Stromal cell of bone marrow (primary cell): Measurements from ENCODE around the gene CCN6.
"Not testable (repeated sequence)": the region's sequence is repeated elsewhere in the genome, so short reads cannot be mapped to it uniquely, and the experiment has no call there.

Source experiments
- DNase-seq: peaks from one replicate; pipeline ENCODE4 v3.0.0-alpha.2; 2012; ENCODE audit warnings: low read depth

The CCN6 gene

DNA sequence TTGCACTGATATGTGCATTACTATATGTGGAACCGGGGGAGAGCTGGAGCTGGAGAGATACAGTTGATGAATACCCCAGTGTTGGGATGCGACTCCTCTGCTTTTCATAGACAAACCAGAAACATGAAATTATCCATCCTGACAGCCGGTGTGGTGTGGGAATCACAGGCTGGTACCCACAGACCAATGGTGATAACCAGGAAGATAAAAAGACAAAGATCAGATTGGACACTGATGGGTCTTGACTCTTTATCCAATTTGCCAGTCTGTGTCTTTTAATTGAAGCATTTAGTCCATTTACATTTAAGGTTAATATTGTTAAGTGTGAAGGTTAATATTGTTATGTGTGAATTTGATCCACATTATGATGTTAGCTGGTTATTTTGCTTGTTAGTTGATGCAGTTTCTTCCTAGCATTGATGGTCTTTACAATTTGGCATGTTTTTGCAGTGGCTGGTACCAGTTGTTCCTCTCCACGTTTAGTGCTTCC, 2.6 kb upstream of the CCN6 start:
- DNase-seq, result not testable (repeated sequence)

DNA sequence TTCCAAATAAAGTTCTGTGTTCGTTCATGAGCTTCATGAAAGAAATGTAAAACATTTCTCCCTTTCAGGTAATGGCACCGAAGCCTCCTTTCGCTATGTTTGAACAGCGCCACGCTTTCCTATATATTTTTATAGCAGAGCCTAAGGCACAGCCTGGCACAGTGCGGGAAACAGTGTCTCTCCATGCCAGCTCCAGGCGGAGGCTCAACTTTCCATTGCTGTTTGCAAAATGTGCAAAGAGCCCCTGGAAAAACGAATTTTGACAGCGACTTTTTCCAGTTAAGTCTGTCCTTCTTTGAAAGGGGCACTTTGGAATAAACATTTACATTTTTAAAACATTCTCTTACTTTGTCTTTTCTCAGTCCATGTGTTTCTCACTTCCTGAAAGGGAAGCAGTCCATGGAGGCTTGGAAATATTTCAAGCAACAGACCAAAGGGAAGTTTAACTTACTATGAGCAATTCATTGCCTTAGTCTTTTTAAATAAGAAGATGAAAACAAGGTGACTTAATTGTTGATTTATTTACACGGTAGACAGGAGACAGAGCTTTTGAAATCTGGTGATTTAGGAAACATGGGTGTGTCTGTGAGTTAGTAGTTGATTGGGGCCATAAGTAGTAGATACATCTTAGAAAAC, 769 bp downstream of the CCN6 start:
- no peak for DNase-seq

DNA sequence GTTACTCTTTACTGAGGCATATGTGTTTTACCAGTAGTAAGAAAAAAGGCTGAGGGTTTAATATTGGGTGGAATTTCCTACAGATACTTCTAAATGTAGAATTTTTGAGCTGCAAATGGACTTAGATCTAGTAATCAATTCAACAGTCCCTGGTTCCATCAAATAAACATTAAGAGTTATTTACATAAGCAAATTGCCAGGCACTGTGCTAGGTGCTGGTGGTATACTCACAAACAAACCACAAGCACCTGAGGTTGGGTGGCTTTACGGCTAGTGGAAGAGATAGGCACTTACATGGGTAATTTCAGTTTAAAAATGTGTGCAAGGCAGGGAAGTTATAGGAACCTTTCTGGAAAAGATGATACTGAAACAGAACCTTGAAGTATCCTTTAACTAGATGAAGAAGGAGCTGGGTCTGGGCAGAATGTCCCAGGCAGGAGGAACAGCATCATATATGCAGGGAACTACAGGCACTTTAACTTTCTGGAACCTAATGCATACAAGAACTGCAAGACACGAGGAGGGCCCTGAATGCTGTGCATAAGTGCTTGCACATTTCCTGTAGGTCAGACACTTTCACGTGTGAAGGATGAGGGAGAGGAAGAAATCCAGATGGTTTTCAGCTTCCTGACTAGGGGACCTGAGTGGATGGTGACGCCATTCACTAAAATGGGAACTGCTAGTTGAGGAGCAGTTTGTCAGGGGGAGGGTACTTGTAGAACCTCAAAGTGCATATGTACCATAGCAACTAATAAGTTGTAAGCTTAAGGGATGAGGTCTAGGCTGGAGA, 4.5 kb downstream of the CCN6 start:
- no peak for DNase-seq

DNA sequence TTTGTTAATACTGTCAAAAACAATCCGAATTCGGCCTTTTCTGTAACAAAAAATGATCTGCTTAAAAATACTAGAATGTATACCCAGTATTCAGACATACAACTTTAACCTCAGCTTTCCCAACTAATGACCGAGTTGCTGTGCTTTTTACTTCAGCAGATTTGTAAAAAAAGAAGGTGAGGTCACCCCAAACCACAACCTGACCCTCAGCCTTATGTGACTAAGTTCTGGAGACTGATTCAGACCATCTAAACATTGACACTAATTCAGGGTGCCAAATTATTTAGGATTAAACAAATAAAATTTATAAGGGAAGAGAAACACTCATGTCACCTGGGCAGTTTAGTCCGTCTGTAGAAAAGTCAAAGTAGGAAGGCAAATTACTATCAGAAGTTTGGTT, 7.7 kb downstream of the CCN6 start:
- DNase-seq, result no peak

DNA sequence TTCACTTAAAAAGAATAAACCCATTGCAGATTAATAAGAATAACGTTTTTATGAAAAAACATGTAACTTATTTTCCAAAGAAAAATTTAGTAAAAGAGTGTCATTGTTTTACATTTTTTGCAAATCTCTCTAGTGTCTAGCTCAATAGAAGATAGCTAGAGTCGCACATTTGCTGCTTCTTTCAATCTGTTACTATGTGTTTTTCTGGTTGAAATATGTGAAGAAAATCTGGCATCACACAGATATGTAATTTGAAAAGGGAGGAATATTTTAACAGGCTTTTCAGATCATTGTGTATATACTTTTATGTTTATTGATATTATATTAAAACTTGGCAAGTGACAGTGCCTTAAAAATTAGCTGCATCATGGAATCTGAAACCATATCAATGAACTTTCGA, 9.1 kb downstream of the CCN6 start:
- DNase-seq, result no peak

DNA sequence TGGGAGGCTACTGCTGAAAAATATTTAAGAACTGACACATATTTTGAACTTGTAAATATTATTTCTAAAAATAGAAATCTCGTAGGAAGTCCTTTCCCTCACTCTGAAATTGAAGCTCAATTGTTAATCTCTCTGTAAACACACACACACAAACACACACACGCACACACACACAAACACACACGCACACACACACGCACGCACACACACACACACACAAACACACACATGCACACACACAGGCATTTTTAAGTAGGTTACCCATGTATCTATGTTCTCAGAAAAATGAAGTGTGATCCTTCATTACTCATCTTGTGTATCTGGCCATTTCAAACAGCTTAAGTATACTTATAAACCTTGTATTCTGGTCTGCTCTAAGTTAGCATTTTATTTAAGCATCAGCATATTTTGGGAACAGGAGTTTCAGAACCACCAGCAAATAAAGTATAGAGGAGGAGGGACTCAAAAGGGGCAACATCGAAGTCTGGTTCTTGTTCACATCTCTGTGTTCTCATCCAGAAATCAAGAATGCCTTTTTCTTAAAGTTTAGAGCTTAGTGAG, 11.6 kb downstream of the CCN6 start:
- DNase-seq, result no peak

DNA sequence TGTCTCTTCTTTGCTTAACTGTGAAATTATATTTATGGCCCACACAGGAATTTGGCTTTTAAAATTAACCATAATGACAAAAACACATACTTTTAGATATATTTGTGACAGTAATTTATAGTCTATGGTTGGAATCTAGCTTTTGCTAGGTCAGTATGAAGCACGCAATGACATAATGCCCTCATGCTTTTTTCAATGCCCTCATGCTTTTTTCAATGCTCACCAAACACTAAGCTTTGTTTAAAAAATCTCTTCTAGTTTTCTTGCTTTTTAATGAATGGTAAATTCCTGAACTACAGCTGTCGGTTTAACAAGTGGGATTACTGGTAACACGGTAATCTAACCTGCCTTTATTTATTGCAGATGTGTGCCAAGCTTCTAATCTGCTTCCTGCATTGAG, 12.7 kb downstream of the CCN6 start:
- no peak for DNase-seq

DNA sequence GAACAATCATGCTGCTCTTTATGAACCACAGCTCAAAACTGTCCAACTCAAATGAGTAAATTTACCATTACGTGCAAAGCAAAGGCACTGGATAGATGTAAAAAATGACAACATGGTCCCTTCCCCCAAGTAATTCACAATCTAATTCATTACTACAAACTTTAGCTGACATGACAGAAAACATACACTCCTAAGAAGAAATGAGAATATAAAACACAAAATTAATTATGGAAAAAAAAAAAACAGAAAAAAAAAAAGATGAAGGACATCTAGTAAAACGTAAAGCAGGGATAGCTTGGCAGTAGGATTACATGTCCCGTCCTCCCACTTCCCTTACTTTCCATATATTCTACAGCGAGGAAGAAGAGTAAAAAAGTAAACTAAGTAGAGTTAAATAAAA, 27.7 kb downstream of the CCN6 start:
- no peak for DNase-seq

DNA sequence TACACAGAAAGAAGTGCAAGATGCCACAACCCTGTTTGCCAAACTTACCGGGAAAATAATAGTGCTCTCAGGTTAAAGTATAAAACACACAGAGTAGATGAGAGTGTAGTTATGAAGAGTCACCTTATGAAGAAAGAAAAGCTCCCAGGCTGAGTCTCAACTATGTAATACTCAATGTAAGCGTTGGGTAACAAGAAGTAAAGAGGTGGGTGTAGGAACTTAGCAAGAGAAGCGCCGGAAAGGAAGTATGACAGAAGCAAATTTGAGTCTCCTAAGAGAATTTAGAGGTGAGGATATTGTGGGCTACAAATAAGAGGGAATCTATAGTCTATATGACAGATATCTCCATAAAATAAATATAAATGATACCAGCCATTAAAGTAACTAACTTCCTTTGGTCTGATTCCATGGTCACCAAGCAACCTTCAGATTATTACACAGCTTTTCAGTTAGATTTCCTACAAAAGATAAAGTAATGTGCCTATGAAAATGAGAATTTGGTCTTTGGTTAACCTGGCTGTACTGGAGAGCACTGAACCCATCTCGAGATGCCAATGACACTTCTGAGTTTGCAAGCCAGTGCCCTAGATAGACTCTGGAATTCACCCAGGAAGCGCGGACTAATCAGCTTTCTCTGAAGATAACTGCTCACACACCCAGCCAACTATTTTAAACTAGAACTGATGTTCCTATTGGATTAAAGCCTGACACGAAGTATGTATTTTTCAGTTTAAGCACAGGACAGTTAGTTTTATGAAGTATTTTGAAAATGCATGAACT, 31.6 kb downstream of the CCN6 start:
- no peak for DNase-seq

DNA sequence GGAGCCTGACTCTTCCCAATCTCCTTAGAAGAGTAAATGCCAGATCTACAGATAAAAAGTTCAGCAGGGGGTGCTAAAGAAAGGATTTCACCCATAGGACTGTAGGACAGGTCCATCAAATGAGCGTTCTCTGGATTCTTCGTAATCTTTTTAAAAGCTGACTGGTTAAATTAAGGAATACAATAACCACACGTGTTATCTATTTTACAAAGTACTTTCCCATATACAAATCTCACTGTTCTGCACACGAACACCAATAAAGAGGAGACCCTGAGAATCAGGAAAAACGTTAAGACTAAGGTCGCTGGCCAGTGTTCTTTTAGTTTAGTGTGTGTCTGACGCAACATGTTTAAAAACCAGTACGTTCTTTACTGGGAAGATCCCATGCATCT, 32.8 kb downstream of the CCN6 start:
- peak; percentile 31 for DNase-seq

DNA sequence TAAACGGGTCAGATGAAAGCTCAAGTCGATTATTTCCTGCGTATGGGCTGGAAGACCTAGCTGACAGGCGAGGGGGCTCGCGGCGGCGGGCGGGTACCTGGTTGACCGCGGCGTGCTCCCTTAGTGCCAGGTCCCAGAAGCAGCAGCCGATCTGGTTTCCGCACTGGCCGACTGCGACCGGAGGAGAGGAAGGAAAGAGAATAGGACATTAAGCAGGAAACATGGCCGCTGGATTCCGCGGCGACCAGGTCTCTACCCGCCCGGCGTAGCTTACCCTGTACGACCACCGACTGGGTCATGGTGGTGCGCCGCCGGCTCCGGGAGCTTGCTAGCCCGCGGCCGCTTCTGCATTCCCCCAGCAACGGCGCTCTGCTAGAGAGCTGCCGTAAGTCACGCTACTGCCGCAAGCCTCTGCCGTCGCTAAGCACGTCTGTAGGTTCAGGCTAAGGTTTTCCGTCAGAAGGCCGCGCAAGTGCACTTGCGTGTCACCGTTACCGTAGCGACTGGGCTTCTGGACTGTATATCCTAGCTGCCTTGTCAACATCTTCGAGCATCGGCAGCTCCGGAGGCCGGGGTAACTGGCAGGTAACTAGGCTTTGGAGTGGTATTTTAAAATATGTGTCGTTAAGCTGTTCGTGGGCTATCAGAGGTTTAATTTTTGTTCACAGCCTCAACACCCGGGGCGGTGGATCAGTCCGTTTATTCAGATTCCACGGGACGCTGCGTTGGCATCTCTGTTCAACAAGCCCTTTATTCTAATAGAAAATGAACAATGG, 33.4 kb downstream of the CCN6 start, which contains the start of the genes FAM229B and TUBE1:
Gene FAM229B (plus strand): TSS at position 456 of the 776 bp plus-strand sequence. CDS start 11,693 bp downstream, outside the sequence.
Gene TUBE1 (minus strand): TSS at position 347 of the 776 bp plus-strand sequence. CDS start 48 bp downstream, at position 299.
- DNase-seq, result peak; percentile 98

DNA sequence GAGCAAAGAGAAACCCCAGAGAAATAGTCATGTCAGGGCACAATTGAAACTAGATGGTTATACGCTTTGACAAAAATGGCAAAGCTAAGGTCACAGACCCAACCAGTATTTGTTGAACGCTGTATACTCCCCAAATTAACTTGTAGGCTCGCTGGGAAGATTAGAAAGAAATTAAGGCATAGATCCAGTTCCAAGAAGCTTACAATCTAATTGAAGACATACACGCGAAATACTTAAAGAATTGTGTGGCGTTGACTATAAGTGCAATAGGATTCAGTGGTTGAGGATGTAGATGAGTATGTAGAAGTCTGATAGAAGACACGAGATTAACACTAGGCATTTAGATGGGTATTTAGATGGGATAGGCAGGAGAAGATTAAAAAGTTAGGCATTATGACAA, 34.0 kb downstream of the CCN6 start:
- no peak for DNase-seq

DNA sequence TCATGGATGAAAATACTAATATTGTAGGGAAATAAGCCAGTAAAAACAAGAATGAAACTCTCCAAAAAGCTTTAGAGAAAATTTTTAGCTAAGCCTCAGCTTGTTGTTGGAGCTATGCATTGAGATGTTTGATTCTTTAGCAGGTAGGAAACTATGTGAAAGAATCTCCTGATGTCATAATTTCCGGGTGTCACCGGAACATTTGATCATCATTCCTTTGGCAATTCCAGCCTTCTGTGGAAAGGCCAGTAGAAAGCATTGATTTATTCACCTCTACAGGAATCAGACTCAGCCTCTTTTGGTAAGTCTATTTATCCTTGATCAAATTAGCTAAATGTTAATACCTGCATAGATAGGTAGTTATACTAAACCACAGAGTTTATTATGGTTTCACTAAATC, 43.0 kb downstream of the CCN6 start:
- no peak for DNase-seq

DNA sequence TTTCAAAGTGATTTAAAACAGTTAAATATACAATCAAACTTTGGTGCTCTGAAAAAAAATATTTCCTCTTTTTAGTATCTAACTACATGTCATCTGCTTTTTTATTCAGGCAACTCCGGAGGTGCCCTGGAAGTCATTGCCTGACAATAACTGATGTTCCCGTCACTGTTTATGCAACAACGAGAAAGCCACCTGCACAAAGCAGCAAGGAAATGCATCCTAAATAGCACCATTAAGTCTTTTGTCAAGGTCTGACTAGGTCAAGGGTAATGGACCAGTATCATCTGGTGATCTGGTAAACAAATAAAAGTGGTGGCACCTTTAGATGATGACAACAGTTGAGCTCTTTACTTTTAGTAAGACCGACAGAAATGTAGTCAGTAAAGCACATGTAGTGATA, 46.7 kb downstream of the CCN6 start:
- DNase-seq, result no peak

DNA sequence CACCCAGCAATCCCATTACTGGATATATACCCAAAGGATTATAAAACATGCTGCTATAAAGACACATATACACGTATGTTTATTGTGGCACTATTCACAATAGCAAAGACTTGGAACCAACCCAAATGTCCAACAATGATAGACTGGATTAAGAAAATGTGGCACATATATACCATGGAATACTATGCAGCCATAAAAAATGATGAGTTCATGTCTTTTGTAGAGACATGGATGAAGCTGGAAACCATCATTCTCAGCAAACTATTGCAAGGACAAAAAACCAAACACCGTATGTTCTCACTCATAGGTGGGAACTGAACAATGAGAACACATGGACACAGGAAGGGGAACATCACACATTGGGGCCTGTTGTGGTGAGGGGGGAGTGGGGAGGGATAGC, 52.1 kb downstream of the CCN6 start:
- not testable (repeated sequence) for DNase-seq

DNA sequence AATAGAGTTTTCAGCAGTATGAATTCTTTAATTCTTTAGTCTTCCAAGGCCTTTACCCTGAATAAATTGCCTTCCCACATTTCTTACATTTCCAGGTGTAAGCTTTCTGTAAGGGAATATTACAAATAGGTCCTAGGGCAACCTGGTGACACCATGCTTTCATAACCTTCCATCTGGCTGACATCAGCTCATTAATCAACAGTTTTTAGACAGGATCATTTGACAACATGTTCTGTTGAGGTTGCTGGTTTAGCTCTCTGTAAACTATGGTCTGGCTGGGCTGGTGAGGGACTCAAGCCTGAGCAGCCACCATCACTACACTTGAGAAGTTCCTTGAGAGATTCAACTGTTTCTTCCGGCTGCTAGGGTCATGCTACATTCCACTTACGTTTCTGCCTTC, 52.7 kb downstream of the CCN6 start:
- no peak for DNase-seq

DNA sequence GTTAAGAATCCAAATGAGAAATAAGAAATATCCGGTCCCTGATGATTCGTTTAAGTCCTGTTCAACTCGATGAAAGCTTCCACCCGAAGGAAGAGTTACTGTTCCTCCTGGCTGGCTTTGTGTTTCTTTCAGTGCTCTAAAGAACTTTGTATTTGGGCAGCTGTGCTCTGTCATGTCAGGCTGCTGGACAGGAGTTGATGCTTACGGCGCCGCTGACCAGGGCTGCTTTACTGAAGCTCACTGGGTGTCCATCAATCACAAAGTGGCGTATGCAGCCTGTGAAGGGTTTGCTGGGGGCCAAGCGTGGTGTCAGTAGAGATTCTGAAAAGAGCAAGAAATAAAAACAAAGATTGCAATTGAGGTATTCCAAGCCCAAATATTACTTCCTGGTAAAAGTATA, 55.4 kb downstream of the CCN6 start:
- no peak for DNase-seq

DNA sequence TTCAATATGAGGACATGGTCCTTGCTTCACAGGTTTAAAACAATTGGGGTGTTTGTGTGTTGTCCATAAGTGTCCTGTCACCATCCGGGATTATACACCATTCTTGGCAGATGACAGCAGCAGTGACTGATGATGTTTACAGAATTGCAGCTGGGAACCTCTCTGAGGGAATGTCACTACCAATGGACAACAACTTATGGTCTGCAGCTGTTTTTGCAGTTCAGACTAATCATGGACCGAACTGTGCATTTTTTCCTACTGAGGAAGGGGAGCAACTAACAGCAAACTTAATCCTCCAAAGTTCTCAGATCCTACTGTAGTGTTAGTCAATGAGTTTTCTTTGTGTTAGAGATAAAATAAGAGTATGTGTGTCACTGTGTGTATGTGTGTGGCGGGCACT, 59.5 kb downstream of the CCN6 start:
- no peak for DNase-seq

DNA sequence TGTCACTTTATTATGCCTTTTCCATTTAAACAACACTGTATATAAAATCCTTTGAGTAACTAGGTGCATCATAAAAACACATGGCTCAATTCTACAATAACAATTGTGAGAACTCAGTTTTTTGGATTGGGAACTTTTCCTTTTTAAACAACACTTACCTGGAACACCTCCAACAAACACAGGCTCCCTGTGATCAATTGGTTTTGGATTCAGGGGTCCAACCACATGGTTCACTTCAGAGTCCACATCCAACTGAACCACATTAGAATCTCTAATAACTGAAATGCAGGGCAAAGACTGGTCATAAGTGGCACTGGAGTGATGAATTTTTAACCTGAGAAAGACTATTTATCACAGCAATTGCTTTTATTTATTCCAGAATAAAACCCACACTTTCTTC, 60.0 kb downstream of the CCN6 start:
- no peak for DNase-seq

DNA sequence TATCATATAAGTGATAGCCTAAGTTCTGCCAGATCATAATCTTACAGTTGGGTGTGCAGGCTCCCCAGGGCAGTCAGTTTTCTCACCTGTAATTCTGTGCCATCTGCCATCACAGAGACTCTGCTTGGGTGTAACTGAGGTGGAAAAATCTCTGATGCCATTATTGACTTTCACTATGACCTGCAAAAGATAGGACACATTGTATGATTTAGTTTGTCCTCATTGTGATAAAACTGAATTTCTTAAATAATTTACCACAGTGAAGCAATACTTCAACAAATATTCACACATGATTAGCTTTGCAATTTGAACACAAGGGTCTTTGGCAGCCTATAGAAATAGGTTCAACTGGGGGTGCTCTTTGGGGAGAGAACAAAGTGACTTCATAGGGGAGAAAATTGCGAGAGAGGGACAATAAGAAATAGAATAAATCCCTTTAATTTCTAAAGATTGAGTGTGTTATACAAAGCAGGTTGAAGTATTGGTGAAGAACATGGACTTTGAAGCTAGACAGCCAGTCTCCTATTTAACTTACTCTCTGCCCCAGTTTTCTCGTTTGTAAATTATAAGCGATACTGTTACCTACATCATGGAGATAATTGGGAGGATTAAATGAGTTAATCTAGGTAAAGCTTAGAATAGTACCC, 60.8 kb downstream of the CCN6 start:
- no peak for DNase-seq

DNA sequence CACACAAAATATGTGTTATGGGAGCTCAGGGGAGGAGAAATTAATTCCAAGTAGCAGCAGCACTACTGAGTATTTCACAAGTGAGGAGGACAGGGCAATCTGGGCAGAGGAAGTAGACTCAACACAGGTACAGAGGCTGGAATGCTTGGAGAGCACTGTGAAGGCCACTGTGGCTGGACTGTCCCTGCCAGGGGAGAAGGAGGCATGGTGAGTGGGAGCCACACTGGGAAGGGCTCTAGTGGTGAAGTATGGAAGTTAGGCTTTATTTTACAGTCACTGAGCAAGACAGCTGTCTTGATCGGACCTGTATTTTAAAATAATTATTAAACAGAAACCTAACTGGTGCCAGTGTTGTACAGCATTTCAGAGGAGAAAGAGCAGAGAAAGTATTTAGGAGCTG, 62.3 kb downstream of the CCN6 start:
- no peak for DNase-seq
